MM.1S (cell line): ENCODE data around the gene CCDC73.

ENCODE experiments used
- DNase-seq: peaks from one replicate; pipeline ENCODE4 v3.0.0-alpha.2; 2015
- H2AFZ ChIP-seq: fragments of 300-600 bp; sonication (generic); 2 replicates; pipeline ENCODE4 v1.6.0; 2016; ENCODE audit warnings: antibody characterized with exemption, low read length
- H3F3A ChIP-seq: fragments of 300-600 bp; sonication (generic); 2 replicates; pipeline ENCODE4 v1.6.1; 2016; ENCODE audit warnings: mild to moderate bottlenecking, antibody characterized with exemption, low read length, moderate library complexity, mixed read lengths; ENCODE audit not compliant: insufficient read depth
- H3K27ac ChIP-seq: fragments of 300-600 bp; sonication (generic); 2 replicates; pipeline ENCODE4 v1.5.1; 2016; ENCODE audit warnings: mild to moderate bottlenecking, low read length
- H3K27me3 ChIP-seq: fragments of 300-600 bp; sonication (generic); replicated peaks from 2 replicates; pipeline ENCODE4 v1.6.0; 2016; ENCODE audit warnings: low read length; ENCODE audit not compliant: insufficient read depth
- H3K36me3 ChIP-seq: fragments of 300-600 bp; sonication (generic); replicated peaks from 2 replicates; pipeline ENCODE4 v1.6.1; 2016; ENCODE audit warnings: mild to moderate bottlenecking, low read length, mixed read lengths; ENCODE audit not compliant: insufficient read depth
- H3K4me1 ChIP-seq: fragments of 300-600 bp; sonication (generic); 2 replicates; pipeline ENCODE4 v1.6.1; 2016; ENCODE audit warnings: low read length, mixed read lengths
- H3K4me2 ChIP-seq: fragments of 300-600 bp; sonication (generic); 2 replicates; pipeline ENCODE4 v1.6.0; 2016; ENCODE audit warnings: low read depth, low read length
- H3K4me3 ChIP-seq: fragments of 300-600 bp; sonication (generic); 2 replicates; pipeline ENCODE4 v1.5.1; 2016; ENCODE audit warnings: low read length, mixed read lengths
- H3K79me2 ChIP-seq: fragments of 300-600 bp; sonication (generic); 2 replicates; pipeline ENCODE4 v1.6.1; 2016; ENCODE audit warnings: mixed run types, low read length, mixed read lengths
- H3K9ac ChIP-seq: fragments of 300-600 bp; sonication (generic); 2 replicates; pipeline ENCODE4 v1.6.1; 2016; ENCODE audit warnings: low read length, mixed read lengths
- H3K9me2 ChIP-seq: fragments of 300-600 bp; sonication (generic); replicated peaks from 2 replicates; pipeline ENCODE4 v1.6.1; 2016; ENCODE audit warnings: mild to moderate bottlenecking, low read length, mixed read lengths; ENCODE audit not compliant: insufficient read depth
- H3K9me3 ChIP-seq: fragments of 300-600 bp; sonication (generic); replicated peaks from 2 replicates; pipeline ENCODE4 v1.6.1; 2016; ENCODE audit warnings: mild to moderate bottlenecking, low read length, mixed read lengths; ENCODE audit not compliant: insufficient read depth
- H4K20me1 ChIP-seq: fragments of 300-600 bp; sonication (generic); 2 replicates; pipeline ENCODE4 v1.6.1; 2016; ENCODE audit warnings: mild to moderate bottlenecking, low read length, moderate library complexity, mixed read lengths; ENCODE audit not compliant: insufficient read depth
- CTCF ChIP-seq: fragments of 300-600 bp; sonication (generic); IDR thresholded peaks from 2 replicates; pipeline ENCODE4 v1.5.1; 2016; ENCODE audit warnings: antibody characterized with exemption, low read length, mixed read lengths
- EZH2 ChIP-seq: fragments of 300-600 bp; sonication (generic); optimal IDR thresholded peaks from 2 replicates; pipeline ENCODE3; 2017; ENCODE audit warnings: low read depth, mild to moderate bottlenecking, antibody characterized with exemption, low read length, mixed read lengths
- EZH2phosphoT487 ChIP-seq: fragments of 300-600 bp; sonication (generic); IDR thresholded peaks from 2 replicates; pipeline ENCODE4 v1.6.1; 2018; ENCODE audit warnings: antibody characterized with exemption, low read length

Gene CCDC73

DNA sequence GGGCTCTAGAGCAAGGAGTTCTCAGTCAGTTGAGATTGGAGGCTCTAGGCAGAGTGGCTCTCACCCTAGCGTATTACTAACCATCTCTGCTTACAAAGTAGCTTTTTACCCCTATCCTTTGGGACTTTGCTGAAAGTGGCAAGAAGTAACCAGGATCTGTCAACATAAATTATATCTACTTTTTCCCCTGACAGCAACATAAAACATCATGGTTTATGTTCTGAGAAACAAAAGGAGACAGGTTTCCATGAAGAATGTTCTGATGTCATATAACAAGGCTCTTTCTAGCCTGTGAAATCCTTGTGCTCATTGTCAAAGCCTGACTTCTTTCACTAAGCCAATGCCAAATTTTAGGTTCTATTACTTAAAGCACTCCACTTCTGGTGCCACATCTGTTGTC lies 218.0 kb downstream of the CCDC73 start:
- no peaks in the 10 kb centered on the region for H3F3A ChIP-seq
- TF ChIP-seq EZH2 (no peak), EZH2phosphoT487 (no peak), CTCF (no peak)
- no peak overlapping the region for H3K27ac ChIP-seq

DNA sequence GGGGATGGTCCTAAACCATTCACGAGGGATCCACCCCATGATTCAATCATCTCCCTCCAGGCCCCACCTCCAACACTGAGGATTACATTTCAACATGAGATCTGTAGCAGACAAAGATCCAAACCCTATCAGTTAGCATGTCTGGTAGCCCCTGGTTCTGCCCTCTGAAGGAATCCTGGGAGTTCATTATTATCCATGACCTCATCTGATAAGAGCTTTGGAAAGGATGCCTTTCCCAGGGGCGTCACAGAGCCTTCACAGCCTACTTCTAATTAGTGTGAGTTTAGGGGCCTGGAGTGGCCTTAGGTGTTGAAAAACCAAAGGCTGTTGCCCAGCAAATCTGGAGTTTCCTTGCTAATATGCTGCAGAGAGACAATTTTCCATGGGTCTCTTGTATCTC lies 219.4 kb downstream of the CCDC73 start:
- H3K4me3 ChIP-seq = no peak overlapping the region
- no peak overlapping the region for H3K27ac ChIP-seq
- TF ChIP-seq EZH2 (no peak), CTCF (no peak), EZH2phosphoT487 (no peak)
- no peaks in the 10 kb centered on the region for H3F3A ChIP-seq
- no peak overlapping the region for H3K4me2 ChIP-seq
- H3K4me1 ChIP-seq = no peaks in the 10 kb centered on the region
- no peaks in the 10 kb centered on the region for H3K9me3 ChIP-seq
- no peak for DNase-seq
- no peaks in the 10 kb centered on the region for H3K9me2 ChIP-seq
- no peak overlapping the region for H3K9ac ChIP-seq
- H4K20me1 ChIP-seq = no peaks in the 10 kb centered on the region
- no peak overlapping the region for H2AFZ ChIP-seq
- no peaks in the 10 kb centered on the region for H3K36me3 ChIP-seq
- H3K79me2 ChIP-seq = no peaks in the 10 kb centered on the region
- no peaks in the 10 kb centered on the region for H3K27me3 ChIP-seq

More for the DNA sequence above, 218.0 kb downstream of the CCDC73 start:
- no peak overlapping the region for H3K9ac ChIP-seq
- H4K20me1 ChIP-seq = no peaks in the 10 kb centered on the region
- H2AFZ ChIP-seq = no peak overlapping the region
- no peaks in the 10 kb centered on the region for H3K4me1 ChIP-seq
- H3K79me2 ChIP-seq = no peaks in the 10 kb centered on the region
- H3K27me3 ChIP-seq = no peaks in the 10 kb centered on the region
- no peak for DNase-seq
- H3K9me2 ChIP-seq = no peaks in the 10 kb centered on the region
- H3K4me2 ChIP-seq = no peak overlapping the region
- H3K9me3 ChIP-seq = no peaks in the 10 kb centered on the region
- H3K4me3 ChIP-seq = no peak overlapping the region
- no peaks in the 10 kb centered on the region for H3K36me3 ChIP-seq

DNA sequence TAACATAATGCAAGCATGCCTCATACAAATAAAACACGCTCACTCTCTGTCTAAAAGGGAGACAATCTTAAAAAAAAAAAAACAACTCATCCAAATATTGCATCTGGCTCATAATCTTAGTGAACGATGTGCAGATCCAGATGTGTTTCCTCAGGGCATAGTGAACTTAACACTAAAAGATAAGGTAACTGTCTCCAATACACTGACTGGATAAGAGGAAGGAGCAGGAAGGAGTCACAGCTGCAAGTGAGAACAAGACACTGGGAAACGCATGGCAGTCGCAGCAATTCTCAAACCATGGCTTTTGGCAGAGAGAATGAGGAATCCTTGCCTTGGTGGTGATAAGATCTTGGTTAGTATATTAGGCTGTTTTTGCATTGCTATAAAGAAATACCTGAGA lies 220.0 kb downstream of the CCDC73 start:
- Histone ChIP-seq H4K20me1 (no peaks in the 10 kb centered on the region), H3K27me3 (no peaks in the 10 kb centered on the region), H3K79me2 (no peaks in the 10 kb centered on the region), H3K4me1 (no peaks in the 10 kb centered on the region), H3K9ac (no peak overlapping the region), H3K36me3 (no peaks in the 10 kb centered on the region), H3K27ac (no peak overlapping the region), H3K9me2 (no peaks in the 10 kb centered on the region), H3K4me3 (no peak overlapping the region), H3K9me3 (no peaks in the 10 kb centered on the region), H3F3A (no peaks in the 10 kb centered on the region), H2AFZ (no peak overlapping the region), H3K4me2 (no peak overlapping the region)
- TF ChIP-seq EZH2phosphoT487 (no peak), EZH2 (no peak), CTCF (no peak)
- DNase-seq = no peak
